ENCODE data around the gene PDE3A. TPM values are rescaled to one million over a fixed set of nuclear protein-coding genes. Genes with fewer than 3 reads are reported as not detected.

The PDE3A gene
- total RNA-seq, 4 donors from 2014 or later: 9.0 to 21.8 (median 10.9) TPM

DNA sequence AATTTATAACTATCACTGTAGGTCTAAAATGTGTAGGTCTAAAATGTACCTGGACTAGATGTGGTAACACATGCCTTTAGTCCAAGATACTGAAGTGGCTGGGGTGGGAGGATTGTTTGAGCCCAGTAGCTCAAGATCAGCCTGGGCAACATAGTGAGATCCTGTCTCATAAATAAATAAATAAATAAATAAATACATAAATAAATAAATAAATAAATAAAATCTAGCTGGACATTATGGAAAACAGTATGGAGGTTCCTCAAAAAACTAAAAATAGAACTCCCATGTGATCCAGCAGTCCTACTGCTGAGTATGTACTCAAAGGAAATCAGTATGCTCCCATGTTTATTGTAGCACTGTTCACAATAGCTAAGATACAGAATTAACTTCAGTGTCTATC, 24.0 kb downstream of the PDE3A start:
- TF ChIP-seq, protein P1, sequence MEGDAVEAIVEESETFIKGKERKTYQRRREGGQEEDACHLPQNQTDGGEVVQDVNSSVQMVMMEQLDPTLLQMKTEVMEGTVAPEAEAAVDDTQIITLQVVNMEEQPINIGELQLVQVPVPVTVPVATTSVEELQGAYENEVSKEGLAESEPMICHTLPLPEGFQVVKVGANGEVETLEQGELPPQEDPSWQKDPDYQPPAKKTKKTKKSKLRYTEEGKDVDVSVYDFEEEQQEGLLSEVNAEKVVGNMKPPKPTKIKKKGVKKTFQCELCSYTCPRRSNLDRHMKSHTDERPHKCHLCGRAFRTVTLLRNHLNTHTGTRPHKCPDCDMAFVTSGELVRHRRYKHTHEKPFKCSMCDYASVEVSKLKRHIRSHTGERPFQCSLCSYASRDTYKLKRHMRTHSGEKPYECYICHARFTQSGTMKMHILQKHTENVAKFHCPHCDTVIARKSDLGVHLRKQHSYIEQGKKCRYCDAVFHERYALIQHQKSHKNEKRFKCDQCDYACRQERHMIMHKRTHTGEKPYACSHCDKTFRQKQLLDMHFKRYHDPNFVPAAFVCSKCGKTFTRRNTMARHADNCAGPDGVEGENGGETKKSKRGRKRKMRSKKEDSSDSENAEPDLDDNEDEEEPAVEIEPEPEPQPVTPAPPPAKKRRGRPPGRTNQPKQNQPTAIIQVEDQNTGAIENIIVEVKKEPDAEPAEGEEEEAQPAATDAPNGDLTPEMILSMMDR (IDR thresholded peaks at IDR 0.05; ENCODE audit: low read depth): no peak

DNA sequence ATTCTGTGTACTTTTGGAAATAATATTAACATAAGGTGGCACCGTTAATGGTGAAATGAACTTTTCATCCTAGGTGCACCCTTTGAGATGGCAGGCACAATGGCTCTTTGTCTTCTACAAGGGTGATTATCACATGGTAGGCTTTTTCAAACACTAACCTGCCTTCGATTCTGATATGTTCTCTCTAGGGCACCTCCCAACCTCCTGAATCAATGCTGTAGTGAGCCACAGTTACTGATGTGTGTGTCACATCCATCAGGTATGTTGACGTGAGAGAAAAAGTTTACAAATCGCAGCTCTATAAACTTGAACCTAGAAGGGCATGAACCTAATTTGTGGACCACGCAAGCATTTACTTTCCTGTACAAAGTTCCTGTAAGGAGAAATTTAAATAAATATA, 25.4 kb downstream of the PDE3A start:
- TF ChIP-seq, protein P1 (IDR thresholded peaks at IDR 0.05; ENCODE audit: low read depth): no peak

DNA sequence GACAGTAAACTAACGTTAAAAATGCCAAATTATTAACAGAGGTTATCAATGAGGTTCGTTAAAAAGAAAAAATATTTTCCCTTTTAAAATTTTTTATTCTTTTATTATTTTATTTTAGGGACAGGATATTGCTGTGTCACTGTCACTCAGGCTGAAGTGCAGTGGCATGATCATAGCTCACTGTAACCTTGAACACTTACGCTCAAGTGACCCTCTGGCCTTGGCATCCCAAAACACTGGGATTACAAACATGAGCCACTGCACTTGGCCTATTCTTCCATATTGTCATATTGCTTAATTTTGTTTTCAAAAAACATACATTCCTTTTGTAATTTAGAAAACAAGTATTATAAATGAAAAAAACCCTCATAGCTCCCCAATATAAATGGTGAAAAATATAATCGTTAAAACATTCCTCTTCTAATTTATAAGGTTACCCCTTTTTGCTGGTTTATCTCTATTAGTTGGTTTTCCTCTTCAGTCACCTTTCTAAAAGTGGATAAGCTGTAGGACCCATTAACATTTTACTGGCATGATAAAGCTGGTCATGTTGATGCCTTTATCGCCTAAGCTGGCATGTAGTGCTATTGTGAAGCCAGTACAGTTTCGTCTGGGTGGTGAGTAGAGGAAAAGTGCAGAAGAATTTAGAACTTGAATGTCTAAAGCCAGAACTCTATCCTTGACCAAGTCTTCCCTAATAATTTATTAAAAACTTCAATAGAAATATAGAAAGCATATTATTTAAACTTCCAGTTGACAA, 27.6 kb downstream of the PDE3A start:
- TF ChIP-seq, protein P1 (IDR thresholded peaks at IDR 0.05; ENCODE audit: low read depth): no peak

GRCh38 chr12:20398686-20399085, 30.3 kb downstream of the PDE3A start:
- TF ChIP-seq, protein P1 (IDR thresholded peaks at IDR 0.05; ENCODE audit: low read depth): no peak

DNA sequence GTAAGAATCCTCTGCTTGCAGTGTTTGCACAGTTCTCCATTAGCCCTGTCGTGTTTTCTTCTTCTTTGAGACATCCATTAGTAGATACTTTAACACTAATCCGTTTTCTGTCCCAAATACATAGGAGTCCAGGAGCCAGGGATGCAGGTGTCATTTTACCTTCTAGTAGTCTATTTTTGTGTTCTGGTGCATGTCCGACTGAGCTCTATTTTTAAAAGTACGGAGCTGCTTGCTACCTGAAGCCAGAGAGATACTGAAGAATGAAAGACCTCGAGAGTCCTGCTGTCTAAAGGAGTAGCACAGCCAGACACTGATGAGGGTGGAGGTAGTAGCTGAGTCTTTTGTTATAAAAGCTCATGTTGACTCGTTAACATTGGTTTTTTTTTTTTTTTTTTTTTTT, 31.7 kb downstream of the PDE3A start:
- TF ChIP-seq, protein P1 (IDR thresholded peaks at IDR 0.05; ENCODE audit: low read depth): no peak

GRCh38 chr12:20403230-20403629, 34.9 kb downstream of the PDE3A start:
- TF ChIP-seq, protein P1 (IDR thresholded peaks at IDR 0.05; ENCODE audit: low read depth): no peak

DNA sequence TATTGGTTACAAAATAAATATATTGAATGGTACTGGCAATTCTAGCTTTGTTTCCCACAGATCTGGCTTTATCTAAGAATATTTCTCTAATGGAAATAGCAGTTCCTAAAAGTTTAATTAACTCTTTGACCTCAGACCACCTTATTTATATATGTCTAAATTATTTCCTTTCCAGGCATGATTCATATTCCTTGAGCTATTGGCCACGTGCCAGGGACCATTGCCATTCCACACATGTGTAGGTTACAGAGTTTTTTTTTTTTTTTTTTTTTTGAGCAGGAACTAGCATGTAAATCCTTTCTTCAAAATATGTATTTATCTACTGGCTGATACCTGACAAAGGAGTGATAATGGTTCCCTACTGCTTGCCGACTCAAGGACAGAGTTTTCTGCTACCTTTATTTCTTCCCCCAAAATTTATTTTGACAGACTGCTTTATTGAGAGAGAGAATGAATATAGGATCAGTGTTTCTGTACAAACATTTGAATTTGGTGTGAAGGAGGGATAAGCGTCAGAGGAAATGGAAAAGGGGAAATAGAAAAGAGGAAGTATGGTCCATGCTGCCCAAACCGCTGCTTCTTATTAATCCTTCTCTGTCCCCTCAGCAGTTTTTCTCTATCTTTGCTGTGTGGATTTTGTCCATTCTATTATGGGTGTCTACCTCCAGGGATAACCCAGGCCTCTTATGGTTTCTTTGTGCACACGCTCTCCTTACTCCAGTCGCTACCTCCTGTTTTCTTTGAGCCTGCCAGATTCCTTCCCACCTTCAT, 36.4 kb downstream of the PDE3A start:
- TF ChIP-seq, protein P1 (IDR thresholded peaks at IDR 0.05; ENCODE audit: low read depth): no peak

Data from subcutaneous adipose tissue (tissue), 4 donors.